Mucosa of descending colon (tissue), 3 donors: ENCODE data around the gene CHAC1. TPM values are rescaled to one million over a fixed set of nuclear protein-coding genes. Genes with fewer than 3 reads are reported as not detected.

Experiments
- ATAC-seq: fragments of 200-7000 bp; cut with Tn5 transposase; one replicate; pipeline ENCODE4 v1.9.1; 2020; ENCODE audit warnings: mild to moderate bottlenecking, moderate library complexity
- DNase-seq, 3 donors: peaks; one replicate each; pipeline ENCODE4 v3.0.0-alpha.2; 2020
- H3K36me3 ChIP-seq: fragments of 200-600 bp; one replicate; pipeline ENCODE4 v1.8.0; 2021; ENCODE audit warnings: low read depth, mild to moderate bottlenecking
- H3K4me1 ChIP-seq: fragments of 200-600 bp; one replicate; pipeline ENCODE4 v1.8.0; 2021; ENCODE audit warnings: low read depth, mild to moderate bottlenecking
- H3K4me3 ChIP-seq: fragments of 200-600 bp; one replicate; pipeline ENCODE4 v1.8.0; 2021; ENCODE audit warnings: mild to moderate bottlenecking
- H3K9me3 ChIP-seq: fragments of 200-600 bp; one replicate; pipeline ENCODE4 v1.8.0; 2021; ENCODE audit warnings: mild to moderate bottlenecking
- intact Hi-C, 2 donors: fragments of 100-400 bp; cut with DNase I in 1 of 2; cut with micrococcal nuclease in 1 of 2; formaldehyde crosslinking; loops; one replicate each; pipeline versions ENCODE4 v1.11.0 to v1.11.1; 2022; cut with DNase I, micrococcal nuclease
- long read RNA-seq, 2 donors: library from polyadenylated mRNA; unstranded; transcript quantifications; one replicate each; pipeline ENCODE4 v2.0.0, GENCODE V29; 2019 to 2021
- total RNA-seq, 3 donors: library from RNA; stranded (reverse); fragmentation: NEBNext Ultra II Directional in 2 of 3; extraction: Animal tissue kit (Norgen Biotek cat#: 25700) in 2 of 3; gene quantifications; one replicate each; pipeline versions ENCODE4 v1.2.1 to v1.2.4, GENCODE V29; 2021 to 2023
- TF ChIP-seq, protein P1 (sequence below): fragments of 200-600 bp; IDR thresholded peaks from one replicate; pipeline ENCODE4 v1.8.0; 2022; ENCODE audit warnings: antibody characterized with exemption, mild to moderate bottlenecking
- donor health status: DM: no; HTN: no; CAD: no; lungs with moderate emphysema.
- donor health status: DM: no; HTN: no; CAD: no.
- donor health status: DM: no; HTN: yes; CAD: no.

CHAC1 gene, protein sequence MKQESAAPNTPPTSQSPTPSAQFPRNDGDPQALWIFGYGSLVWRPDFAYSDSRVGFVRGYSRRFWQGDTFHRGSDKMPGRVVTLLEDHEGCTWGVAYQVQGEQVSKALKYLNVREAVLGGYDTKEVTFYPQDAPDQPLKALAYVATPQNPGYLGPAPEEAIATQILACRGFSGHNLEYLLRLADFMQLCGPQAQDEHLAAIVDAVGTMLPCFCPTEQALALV
- 1 to 10 TPM in 2 of 3 donors, under 1 TPM in 1; 0.69 to 3.1 (median 2.6) TPM for total RNA-seq
- long read RNA-seq, donor 1, partial matches to known transcripts = 0 of 3 reads
- long read RNA-seq, donor 1, other reads (novel, unspliced or antisense) = 0 of 3 reads
- long read RNA-seq, donor 2, partial matches to known transcripts = 0 of 2 reads
- long read RNA-seq, donor 2, other reads (novel, unspliced or antisense) = 0 of 2 reads

DNA sequence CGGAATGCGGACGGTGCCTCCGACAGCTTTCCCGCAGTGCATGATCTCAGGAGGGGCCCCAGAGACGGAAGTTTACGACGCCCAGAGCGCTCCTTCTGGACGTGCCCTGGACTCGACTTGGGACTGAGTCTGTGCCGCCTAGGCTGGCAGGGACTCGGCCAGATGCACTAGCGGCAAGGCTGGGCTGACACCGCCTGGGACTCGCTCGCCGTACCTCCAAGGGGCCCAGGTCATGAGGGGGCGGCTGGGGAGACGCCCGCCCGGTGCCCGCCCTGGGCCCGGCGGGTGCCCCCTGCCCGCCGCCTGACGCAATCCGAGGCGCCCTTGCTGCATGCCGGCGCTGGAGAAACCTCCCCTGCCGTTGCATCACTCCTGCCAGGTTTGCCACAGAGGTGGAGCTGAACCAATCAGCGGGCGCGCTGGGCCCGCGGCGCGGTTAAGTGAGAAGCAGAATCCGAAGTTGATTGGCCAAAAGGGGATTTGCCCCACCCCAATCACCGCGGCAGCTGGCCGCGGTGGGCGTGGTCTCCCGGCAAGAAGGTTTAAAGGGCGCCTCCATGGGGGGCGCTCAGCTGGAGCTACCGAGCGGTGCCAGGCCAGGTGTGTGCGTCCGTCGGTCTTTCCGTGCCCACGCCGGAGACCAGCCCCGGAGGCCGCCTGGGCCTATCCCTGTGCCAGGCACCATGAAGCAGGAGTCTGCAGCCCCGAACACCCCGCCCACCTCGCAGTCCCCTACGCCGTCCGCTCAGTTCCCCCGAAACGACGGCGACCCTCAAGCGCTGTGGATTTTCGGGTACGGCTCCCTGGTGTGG, at the start of gene CHAC1:
Gene CHAC1, plus strand, starts transcription at position 571 of the 812 bp plus-strand sequence. Its CDS starts 113 bp downstream, at position 684.
- H3K36me3 ChIP-seq = no peaks in the 10 kb centered on the region
- intact Hi-C loops = no loop called here
- no peaks in the 10 kb centered on the region for H3K9me3 ChIP-seq
- TF ChIP-seq, protein P1, sequence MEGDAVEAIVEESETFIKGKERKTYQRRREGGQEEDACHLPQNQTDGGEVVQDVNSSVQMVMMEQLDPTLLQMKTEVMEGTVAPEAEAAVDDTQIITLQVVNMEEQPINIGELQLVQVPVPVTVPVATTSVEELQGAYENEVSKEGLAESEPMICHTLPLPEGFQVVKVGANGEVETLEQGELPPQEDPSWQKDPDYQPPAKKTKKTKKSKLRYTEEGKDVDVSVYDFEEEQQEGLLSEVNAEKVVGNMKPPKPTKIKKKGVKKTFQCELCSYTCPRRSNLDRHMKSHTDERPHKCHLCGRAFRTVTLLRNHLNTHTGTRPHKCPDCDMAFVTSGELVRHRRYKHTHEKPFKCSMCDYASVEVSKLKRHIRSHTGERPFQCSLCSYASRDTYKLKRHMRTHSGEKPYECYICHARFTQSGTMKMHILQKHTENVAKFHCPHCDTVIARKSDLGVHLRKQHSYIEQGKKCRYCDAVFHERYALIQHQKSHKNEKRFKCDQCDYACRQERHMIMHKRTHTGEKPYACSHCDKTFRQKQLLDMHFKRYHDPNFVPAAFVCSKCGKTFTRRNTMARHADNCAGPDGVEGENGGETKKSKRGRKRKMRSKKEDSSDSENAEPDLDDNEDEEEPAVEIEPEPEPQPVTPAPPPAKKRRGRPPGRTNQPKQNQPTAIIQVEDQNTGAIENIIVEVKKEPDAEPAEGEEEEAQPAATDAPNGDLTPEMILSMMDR = peak; percentile 9
- H3K4me1 ChIP-seq = peaks cover 16% of the 10 kb centered on the region
- DNase-seq (peak; percentile 96 to 97 (median 97)), ATAC-seq (peak; percentile 89)
- peak within 1 kb of the TSS; percentile 36 for H3K4me3 ChIP-seq

DNA sequence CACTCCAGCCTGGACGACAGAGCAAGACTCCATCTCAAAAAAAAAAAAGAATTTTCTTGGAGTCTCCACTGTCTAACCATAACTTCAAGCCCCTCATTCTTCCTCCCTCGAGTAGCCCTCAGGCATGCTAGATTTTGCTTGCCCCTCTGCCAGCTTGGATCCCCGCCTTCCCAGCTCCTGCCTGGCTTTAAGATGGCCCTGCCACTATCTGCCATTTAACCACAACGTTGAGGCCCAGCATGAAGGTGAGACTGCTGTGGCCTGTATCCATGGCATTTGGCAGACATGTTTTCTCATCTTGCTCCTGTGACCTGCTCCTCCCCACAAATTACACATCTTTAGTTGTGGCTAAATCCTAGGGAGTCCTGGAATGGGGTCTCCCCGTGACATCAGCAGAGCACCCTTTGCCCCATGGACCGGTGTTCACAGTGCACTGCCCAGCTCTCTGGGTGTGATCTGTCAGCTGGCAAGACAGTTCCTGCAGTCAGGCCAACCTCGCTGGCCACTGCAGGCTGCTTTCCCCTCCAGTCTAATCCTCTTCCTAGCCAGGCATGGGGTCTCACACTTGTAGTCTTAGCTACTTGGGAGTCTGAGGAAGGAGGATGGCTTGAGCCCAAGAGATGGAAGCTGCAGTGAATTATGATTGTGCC, 48.6 kb upstream of the CHAC1 start:
- H3K36me3 ChIP-seq = no peaks in the 10 kb centered on the region
- DNase-seq (no peak), ATAC-seq (no peak)
- TF ChIP-seq, protein P1 = no peak
- intact Hi-C loops = loop anchor here (5.0 to 10.0 kb wide), 2 partner anchors 118 to 280 kb away; no protein-coding TSS in a partner anchor
- peaks cover 32% of the 10 kb centered on the region for H3K4me1 ChIP-seq
- no peaks in the 10 kb centered on the region for H3K9me3 ChIP-seq
- H3K4me3 ChIP-seq = no peak overlapping the region

DNA sequence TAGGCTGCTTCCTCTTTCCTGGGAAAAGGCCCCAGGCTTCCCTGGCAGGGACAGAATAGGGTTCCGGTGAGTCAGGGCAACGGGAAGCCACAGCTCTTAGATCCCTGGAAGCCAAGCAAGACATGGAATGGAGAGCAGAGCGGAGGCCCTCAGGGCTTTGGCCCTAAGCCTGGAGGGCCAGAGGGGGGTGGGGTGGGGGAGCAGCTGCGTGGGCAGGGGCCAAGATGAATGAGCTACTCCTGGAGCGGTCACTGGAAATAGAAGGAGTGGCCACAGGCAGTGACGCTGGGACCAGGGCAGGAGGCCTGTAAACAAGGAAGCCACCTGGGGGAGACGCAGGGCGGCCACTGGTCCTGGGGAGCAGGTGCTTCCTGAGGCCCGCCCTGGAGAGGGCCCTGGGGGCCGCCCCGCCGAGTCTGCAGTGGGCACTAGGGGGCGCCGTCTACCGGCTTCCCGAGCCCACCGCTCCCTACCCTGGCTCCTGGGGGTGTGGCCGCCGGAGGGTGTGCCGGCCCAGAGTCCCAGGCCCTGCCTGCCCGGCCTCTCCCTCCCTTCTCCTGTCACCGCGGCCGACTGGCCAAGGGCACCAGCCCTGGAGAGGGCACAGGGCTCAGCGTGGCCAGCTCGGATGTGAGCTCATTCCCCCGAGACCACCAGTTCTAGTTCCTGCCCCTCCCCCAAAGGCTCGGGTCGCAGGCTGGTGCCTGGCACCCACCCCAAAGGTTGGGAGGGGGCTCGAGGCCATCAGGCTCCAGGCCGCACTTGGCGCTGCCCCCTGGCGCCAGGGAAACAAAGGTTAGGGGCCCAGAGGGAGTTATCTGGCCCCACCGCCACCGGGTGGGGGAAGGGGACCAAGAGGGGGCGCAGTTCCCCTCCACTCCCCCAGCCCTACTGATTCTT, 46.9 kb upstream of the CHAC1 start:
- ATAC-seq (peak; percentile 88), DNase-seq (peak; percentile 96 to 98 (median 96))
- Histone ChIP-seq H3K4me1 (peaks cover 36% of the 10 kb centered on the region), H3K36me3 (no peaks in the 10 kb centered on the region), H3K9me3 (no peaks in the 10 kb centered on the region), H3K4me3 (no peak overlapping the region)
- TF ChIP-seq, protein P1 = peak; percentile 95
- intact Hi-C loops = loop anchor here (10.0 kb wide), 1 partner anchor 278 kb away; no protein-coding TSS in a partner anchor

DNA sequence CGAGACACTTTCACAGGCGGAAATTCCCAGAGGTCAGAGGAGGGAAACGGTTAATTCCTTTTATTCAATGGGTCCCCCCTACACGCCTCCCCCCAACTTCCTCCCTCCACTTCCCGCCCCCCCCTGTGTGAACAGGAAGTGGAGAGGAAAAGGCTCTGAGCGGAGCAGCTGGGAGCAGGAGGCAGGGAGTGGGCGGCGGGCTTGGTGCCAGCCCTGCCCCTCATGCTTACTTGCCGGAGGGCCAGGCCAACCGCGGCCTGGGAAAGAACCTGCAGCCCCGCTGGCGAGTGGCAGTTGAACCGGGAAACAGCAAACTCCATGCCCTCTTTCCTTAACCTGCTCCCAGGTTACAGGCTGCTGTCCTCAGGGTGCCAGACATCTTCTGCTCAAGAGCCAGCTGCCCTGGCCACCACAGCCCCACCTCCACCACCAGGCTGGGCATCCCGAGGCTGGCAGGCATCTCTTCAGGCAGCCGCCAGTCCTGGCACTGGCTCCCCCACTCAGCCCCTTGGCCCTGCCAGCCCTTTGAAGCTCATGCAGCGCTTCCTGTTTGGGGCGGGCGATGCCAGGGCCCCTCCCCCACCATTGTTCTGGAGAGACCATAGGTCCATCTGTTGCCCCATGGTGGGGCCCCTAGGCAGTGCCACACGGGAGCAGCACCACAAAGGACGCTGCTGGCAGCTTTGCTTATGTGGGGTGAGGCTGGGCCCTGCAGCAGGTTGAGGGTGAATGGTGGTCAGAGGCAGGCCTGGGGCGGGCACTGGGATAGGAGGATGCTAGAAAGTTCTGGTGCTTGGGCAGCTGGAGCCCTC, 46.1 kb upstream of the CHAC1 start:
- TF ChIP-seq, protein P1 = no peak
- H3K9me3 ChIP-seq = no peaks in the 10 kb centered on the region
- ATAC-seq (peak; percentile 44), DNase-seq (peak; percentile 77 to 90 (median 83))
- no peaks in the 10 kb centered on the region for H3K36me3 ChIP-seq
- intact Hi-C loops = loop anchor here (10.0 kb wide), 1 partner anchor 278 kb away; no protein-coding TSS in a partner anchor
- H3K4me3 ChIP-seq = no peak overlapping the region
- H3K4me1 ChIP-seq = peaks cover 36% of the 10 kb centered on the region
